Left ventricle myocardium inferior (tissue), 1 donor: Measurements from ENCODE around the gene GLIS2. TPM values are rescaled to one million over a fixed set of nuclear protein-coding genes. Genes with fewer than 3 reads are reported as not detected.

ENCODE experiments used
- DNase-seq: peaks from one replicate; pipeline ENCODE4 v3.0.0-alpha.2; 2020
- H3K27ac ChIP-seq: fragments of 200-600 bp; replicated peaks from 2 replicates; pipeline ENCODE4 v1.8.0; 2021
- H3K27me3 ChIP-seq: fragments of 200-600 bp; 2 replicates; pipeline ENCODE4 v1.8.0; 2021; ENCODE audit warnings: low read depth
- H3K36me3 ChIP-seq: fragments of 200-600 bp; 2 replicates; pipeline ENCODE4 v1.8.0; 2021
- H3K4me1 ChIP-seq: fragments of 200-600 bp; 2 replicates; pipeline ENCODE4 v1.8.0; 2021
- H3K4me3 ChIP-seq: fragments of 200-600 bp; 2 replicates; pipeline ENCODE4 v1.8.0; 2021; ENCODE audit warnings: mild to moderate bottlenecking, moderate library complexity
- H3K9me3 ChIP-seq: fragments of 200-600 bp; replicated peaks from 2 replicates; pipeline ENCODE4 v1.8.0; 2021
- intact Hi-C: fragments of 100-400 bp; cut with micrococcal nuclease; formaldehyde crosslinking; loops from one replicate; pipeline ENCODE4 v1.11.0; 2022
- total RNA-seq: library from RNA; stranded (reverse); fragmentation: NEBNext Ultra II Directional; extraction: Animal tissue kit (Norgen Biotek cat#: 25700); gene quantifications from one replicate; pipeline ENCODE4 v1.2.1, GENCODE V29; 2021
- TF ChIP-seq, protein P1 (sequence below): fragments of 200-600 bp; IDR thresholded peaks from 2 replicates; pipeline ENCODE4 v1.8.0; 2021; ENCODE audit warnings: antibody characterized with exemption, mild to moderate bottlenecking, borderline replicate concordance
- donor health status: DM: no; HTN: yes; CAD: no; lungs with severe emphysema.

The GLIS2 gene
- total RNA-seq, 1 donor from 2014 or later = 17.2 TPM

DNA sequence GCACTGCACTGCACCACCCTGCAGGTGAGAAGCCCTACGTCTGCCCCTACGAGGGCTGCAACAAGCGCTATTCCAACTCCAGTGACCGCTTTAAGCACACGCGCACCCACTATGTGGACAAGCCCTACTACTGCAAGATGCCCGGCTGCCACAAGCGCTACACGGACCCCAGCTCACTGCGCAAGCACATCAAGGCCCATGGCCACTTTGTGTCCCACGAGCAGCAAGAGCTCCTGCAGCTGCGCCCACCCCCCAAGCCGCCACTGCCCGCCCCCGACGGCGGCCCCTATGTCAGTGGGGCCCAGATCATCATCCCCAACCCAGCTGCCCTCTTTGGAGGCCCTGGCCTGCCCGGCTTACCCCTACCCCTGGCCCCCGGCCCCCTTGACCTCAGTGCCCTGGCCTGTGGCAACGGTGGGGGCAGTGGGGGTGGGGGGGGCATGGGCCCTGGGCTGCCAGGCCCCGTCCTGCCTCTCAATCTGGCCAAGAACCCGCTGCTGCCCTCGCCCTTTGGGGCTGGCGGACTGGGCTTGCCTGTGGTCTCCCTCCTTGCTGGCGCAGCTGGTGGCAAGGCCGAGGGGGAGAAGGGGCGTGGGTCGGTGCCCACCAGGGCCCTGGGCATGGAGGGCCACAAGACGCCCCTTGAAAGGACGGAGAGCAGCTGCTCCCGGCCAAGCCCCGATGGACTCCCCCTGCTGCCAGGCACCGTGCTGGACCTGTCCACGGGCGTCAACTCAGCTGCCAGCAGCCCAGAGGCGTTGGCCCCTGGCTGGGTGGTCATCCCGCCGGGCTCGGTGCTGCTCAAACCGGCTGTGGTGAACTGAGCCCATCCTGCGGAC is 21.1 kb downstream of the GLIS2 start:
- TF ChIP-seq, protein P1, sequence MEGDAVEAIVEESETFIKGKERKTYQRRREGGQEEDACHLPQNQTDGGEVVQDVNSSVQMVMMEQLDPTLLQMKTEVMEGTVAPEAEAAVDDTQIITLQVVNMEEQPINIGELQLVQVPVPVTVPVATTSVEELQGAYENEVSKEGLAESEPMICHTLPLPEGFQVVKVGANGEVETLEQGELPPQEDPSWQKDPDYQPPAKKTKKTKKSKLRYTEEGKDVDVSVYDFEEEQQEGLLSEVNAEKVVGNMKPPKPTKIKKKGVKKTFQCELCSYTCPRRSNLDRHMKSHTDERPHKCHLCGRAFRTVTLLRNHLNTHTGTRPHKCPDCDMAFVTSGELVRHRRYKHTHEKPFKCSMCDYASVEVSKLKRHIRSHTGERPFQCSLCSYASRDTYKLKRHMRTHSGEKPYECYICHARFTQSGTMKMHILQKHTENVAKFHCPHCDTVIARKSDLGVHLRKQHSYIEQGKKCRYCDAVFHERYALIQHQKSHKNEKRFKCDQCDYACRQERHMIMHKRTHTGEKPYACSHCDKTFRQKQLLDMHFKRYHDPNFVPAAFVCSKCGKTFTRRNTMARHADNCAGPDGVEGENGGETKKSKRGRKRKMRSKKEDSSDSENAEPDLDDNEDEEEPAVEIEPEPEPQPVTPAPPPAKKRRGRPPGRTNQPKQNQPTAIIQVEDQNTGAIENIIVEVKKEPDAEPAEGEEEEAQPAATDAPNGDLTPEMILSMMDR = no peak
- Histone ChIP-seq H3K4me1 (peaks cover 27% of the 10 kb centered on the region), H3K27ac (no peak overlapping the region), H3K9me3 (no peaks in the 10 kb centered on the region), H3K27me3 (no peaks in the 10 kb centered on the region), H3K4me3 (no peak overlapping the region), H3K36me3 (peaks cover 58% of the 10 kb centered on the region)
- DNase-seq = no peak
- intact Hi-C loops = no loop called here

DNA sequence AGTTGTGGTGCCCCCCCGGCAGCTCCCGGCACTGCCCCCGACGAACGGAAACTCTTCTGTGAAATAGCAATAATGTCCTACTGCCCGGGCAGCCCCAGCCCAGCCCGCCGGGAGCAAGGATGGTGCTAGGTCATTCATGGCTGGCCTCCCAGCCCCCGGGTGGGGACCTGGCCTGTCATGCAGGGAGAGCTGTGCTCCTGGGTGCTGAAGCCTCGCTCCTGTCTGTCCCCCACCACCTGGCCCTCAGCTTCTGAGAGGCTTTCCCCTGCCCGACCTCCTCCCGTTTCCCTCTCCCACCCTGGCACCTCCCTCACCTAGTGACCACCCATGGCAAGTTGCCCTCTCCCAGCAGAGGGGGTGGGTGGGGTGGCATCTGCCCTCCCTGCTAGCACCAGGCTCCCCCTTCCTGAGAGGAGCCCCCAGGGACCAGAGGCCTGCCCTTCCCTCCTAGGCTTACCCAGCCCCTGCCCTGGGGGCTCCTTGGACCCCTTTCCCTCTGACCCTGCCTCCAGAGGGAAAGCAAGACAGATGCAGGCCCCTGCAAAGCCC is 21.7 kb downstream of the GLIS2 start:
- no peak for DNase-seq
- intact Hi-C loops = no loop called here
- Histone ChIP-seq H3K4me3 (no peak overlapping the region), H3K4me1 (peaks cover 28% of the 10 kb centered on the region), H3K9me3 (no peaks in the 10 kb centered on the region), H3K27ac (no peak overlapping the region), H3K36me3 (peaks cover 52% of the 10 kb centered on the region), H3K27me3 (no peaks in the 10 kb centered on the region)
- TF ChIP-seq, protein P1 = no peak

DNA sequence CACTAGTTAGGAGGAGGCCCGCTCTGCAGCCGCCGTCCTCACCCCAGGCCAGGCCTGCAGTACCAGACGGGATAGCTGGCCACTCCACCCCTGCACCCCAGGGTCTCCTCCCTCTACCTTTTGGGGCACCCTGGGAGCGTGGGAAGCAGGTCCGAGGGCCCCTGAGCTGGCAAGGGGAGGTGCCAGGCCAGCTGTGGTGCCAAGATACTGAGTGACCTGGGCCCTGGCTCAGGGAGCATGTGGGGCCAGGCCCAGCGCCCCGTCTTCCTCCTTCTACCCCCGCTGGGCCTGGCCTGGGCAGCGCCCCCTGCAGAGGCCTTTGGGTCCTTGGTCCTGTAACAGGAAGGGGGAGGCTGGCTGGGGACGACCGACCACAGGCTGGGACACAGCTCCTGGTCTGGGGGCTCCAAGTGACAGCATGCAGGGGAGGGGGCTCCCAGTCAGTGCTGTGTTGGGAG is 22.3 kb downstream of the GLIS2 start:
- no peak overlapping the region for H3K27ac ChIP-seq

DNA sequence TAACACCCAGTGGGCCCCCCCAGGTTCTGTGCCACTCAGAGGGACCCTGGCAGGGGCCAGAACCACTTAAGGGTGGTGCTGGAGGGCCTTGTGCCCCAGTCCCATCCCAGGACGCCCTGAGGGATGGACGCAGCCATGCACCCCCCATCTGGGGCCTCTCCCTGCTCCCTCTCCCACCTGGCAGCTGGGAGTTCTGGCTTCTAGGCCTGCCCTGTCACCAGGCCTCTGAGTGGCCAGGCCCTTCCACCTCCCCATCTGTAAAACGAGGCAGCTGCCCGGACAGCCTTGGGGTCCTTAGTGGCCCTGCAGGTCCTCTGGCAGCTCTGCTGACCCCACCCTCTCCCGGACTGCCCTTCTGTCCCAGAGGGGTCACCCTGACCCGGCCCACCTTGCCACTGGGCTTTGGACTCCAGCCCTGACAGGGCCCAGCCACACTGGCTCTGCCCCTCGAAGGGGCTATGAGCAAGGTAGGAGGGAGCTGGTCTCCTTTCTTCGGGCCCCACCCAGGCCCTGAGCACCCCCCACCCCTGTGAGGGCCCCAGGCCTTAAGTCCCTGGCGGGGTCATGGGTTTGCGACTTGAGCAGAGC is 22.9 kb downstream of the GLIS2 start:
- Histone ChIP-seq H3K27me3 (no peaks in the 10 kb centered on the region), H3K9me3 (no peaks in the 10 kb centered on the region), H3K36me3 (peaks cover 45% of the 10 kb centered on the region), H3K27ac (peak overlapping the region; percentile 64), H3K4me1 (peaks cover 40% of the 10 kb centered on the region), H3K4me3 (no peak overlapping the region)
- DNase-seq = no peak
- intact Hi-C loops = no loop called here
- TF ChIP-seq, protein P1 = no peak

More for the DNA sequence above, 22.3 kb downstream of the GLIS2 start:
- intact Hi-C loops = no loop called here
- no peaks in the 10 kb centered on the region for H3K27me3 ChIP-seq
- no peak overlapping the region for H3K4me3 ChIP-seq
- H3K9me3 ChIP-seq = no peaks in the 10 kb centered on the region
- no peak for DNase-seq
- H3K36me3 ChIP-seq = peaks cover 49% of the 10 kb centered on the region
- peaks cover 33% of the 10 kb centered on the region for H3K4me1 ChIP-seq
- TF ChIP-seq, protein P1 = no peak

DNA sequence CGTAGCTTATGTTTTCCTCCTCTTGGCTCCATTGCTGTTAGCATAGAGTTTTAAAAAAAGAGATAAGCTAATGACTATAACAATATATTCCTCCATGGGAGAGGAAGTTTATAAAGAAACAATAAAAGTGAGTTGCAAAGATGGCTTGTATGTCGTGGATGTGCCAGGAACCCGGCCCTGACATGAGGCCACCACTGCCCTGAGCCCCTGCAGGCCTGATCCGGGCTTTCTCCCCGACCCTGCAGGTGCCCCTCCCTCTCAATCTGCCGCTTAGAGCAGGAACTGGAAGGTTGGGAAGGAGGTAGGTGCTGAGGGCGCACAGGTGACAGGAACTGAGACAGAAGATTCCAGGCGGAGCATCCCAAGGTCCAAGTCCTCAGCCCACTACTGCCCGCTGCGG is 23.6 kb downstream of the GLIS2 start:
- no peak for DNase-seq
- peak overlapping the region; percentile 64 for H3K27ac ChIP-seq
- intact Hi-C loops = no loop called here
- TF ChIP-seq, protein P1 = no peak
- H3K9me3 ChIP-seq = no peaks in the 10 kb centered on the region
- H3K4me3 ChIP-seq = no peak overlapping the region
- no peaks in the 10 kb centered on the region for H3K27me3 ChIP-seq
- peaks cover 42% of the 10 kb centered on the region for H3K4me1 ChIP-seq
- peaks cover 45% of the 10 kb centered on the region for H3K36me3 ChIP-seq
